Gastrocnemius medialis (tissue), 4 donors: ENCODE results near the gene PPP2R5E. TPM values are rescaled to one million over a fixed set of nuclear protein-coding genes. Genes with fewer than 3 reads are reported as not detected.

Experiments
- ATAC-seq, 2 donors: fragments of 150-250 bp; one replicate each; pipeline ENCODE4 v1.9.1; 2016
- DNase-seq, 2 donors: peaks; one replicate each; pipeline ENCODE4 v3.0.0-alpha.2; 2019
- H3K27ac ChIP-seq, 4 donors: fragments of 200-600 bp; sonication (generic); 1 replicate in 1 of 4; 2 replicates in 3 of 4; pipeline ENCODE4 v1.5.1; 2016 to 2018; ENCODE audit warnings: mild to moderate bottlenecking in 2 of 4, moderate library complexity in 1 of 4
- H3K27me3 ChIP-seq, 3 donors: fragments of 200-600 bp; sonication (generic) in 2 of 3; 1 replicate in 1 of 3; 2 replicates in 2 of 3; pipeline versions ENCODE4 v1.5.1 to v1.6.0; 2016 to 2019; ENCODE audit warnings: mild to moderate bottlenecking in 1 of 3, moderate library complexity in 1 of 3
- H3K36me3 ChIP-seq, 2 donors: fragments of 200-600 bp; sonication (generic) in 1 of 2; one replicate each; pipeline ENCODE4 v1.5.1; 2017 to 2018
- H3K4me1 ChIP-seq, 2 donors: fragments of 200-600 bp; sonication (generic) in 1 of 2; one replicate each; pipeline ENCODE4 v1.5.1; 2016 to 2017; ENCODE audit warnings: mild to moderate bottlenecking in 2 of 2
- H3K4me3 ChIP-seq, 4 donors: fragments of 200-600 bp; sonication (generic) in 3 of 4; 1 replicate in 1 of 4; 2 replicates in 3 of 4; pipeline ENCODE4 v1.5.1; 2016 to 2019; ENCODE audit warnings: mild to moderate bottlenecking in 2 of 4
- H3K9me3 ChIP-seq, 3 donors: fragments of 200-600 bp; sonication (generic) in 2 of 3; 1 replicate in 1 of 3; 2 replicates in 2 of 3; pipeline ENCODE4 v1.5.1; 2016 to 2019
- POLR2A ChIP-seq, 2 donors: fragments of 450-650 bp; IDR thresholded peaks; one replicate each; pipeline ENCODE4 v1.6.1; 2017; ENCODE audit warnings: antibody characterized with exemption in 2 of 2, mild to moderate bottlenecking in 2 of 2, moderate library complexity in 2 of 2
- in situ Hi-C, 4 donors: fragments of 200-750 bp; cut with MboI; loops; one replicate each; pipeline versions ENCODE4 v1.15.0 to v1.8.0; 2017; ENCODE audit warnings: low sequenced_read_pairs in 4 of 4
- intact Hi-C: fragments of 100-400 bp; cut with DNase I; formaldehyde crosslinking; loops from one replicate; pipeline ENCODE4 v1.15.1; 2023; ENCODE audit warnings: low total_unique reads
- total RNA-seq, 4 donors: library from RNA; depleted of rRNA; stranded (reverse); fragments of >200 nt; gene quantifications; one replicate each; pipeline versions ENCODE4 v1.1.0 to v1.2.3, GENCODE V29; 2016
- TF ChIP-seq, protein P1 (sequence below), 5 experiments: fragments of 450-650 bp in 3 of 5; fragments of 200-600 bp in 2 of 5; sonication (generic) in 2 of 5; IDR thresholded peaks in 4 of 5; conservative IDR thresholded peaks in 1 of 5; 1 replicate in 4 of 5; 2 replicates in 1 of 5; pipeline ENCODE4 v1.5.1; 2016 to 2019; ENCODE audit warnings: antibody characterized with exemption in 5 of 5, mild to moderate bottlenecking in 3 of 5, moderate library complexity in 3 of 5

PPP2R5E gene
- total RNA-seq, 4 donors from 2014 or later = 14.6 to 25.8 (median 22.3) TPM

DNA sequence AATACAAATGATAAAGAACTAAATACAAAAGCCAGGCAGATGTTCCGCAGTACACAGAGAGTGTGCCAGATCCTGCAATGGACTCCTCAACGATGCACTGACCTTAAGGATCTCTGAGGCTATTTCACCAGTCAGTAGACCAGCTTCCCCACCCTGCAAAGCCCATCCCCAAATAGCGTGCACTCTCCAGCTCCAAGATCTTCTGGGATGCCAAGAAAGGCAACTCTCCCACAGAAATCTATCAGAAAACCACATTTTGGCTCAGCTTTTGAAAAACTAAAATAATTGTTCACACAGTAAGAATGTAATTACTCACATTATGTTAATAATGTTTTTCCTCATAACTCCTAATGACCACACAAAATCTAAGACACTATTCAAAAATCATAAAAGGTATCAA lies 90.4 kb downstream of the PPP2R5E start:
- in situ Hi-C loops (no loop called here), intact Hi-C loops (no loop called here)
- Histone ChIP-seq H3K27me3 (no peaks in the 10 kb centered on the region), H3K4me3 (no peak overlapping the region), H3K27ac (no peak overlapping the region), H3K36me3 (no peaks in the 10 kb centered on the region), H3K9me3 (no peaks in the 10 kb centered on the region), H3K4me1 (peaks cover 17 to 19% of the 10 kb centered on the region in 2 donors)
- no peak for DNase-seq
- ATAC-seq = no peak
- TF ChIP-seq POLR2A (IDR thresholded peaks at IDR 0.05) = no peak
- TF ChIP-seq, protein P1, sequence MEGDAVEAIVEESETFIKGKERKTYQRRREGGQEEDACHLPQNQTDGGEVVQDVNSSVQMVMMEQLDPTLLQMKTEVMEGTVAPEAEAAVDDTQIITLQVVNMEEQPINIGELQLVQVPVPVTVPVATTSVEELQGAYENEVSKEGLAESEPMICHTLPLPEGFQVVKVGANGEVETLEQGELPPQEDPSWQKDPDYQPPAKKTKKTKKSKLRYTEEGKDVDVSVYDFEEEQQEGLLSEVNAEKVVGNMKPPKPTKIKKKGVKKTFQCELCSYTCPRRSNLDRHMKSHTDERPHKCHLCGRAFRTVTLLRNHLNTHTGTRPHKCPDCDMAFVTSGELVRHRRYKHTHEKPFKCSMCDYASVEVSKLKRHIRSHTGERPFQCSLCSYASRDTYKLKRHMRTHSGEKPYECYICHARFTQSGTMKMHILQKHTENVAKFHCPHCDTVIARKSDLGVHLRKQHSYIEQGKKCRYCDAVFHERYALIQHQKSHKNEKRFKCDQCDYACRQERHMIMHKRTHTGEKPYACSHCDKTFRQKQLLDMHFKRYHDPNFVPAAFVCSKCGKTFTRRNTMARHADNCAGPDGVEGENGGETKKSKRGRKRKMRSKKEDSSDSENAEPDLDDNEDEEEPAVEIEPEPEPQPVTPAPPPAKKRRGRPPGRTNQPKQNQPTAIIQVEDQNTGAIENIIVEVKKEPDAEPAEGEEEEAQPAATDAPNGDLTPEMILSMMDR (IDR thresholded peaks at IDR 0.05 in 4 of 5, conservative IDR thresholded peaks at IDR 0.05 in 1 of 5) = no peak

DNA sequence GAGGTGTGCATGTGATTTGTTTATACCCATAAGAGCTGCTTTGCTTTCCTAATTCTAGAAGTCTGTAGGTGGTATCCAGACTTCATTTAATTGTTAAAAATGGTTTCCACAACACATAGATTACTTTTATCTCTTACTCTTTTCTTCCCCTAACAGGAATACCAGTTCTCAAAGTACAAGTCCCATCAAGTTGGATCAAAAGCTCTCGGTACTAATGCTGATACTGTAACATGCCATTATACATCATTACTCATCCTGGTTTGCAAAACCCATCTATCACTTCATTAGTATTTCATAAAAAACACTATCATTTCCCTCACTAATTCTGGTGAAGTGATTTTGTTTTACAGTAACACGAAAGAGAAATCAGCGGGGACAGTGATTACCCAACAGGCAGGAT lies 94.3 kb downstream of the PPP2R5E start:
- TF ChIP-seq, protein P1 (IDR thresholded peaks at IDR 0.05 in 4 of 5, conservative IDR thresholded peaks at IDR 0.05 in 1 of 5) = no peak
- no peak for TF ChIP-seq POLR2A (IDR thresholded peaks at IDR 0.05)
- ATAC-seq (no peak), DNase-seq (no peak)
- H3K9me3 ChIP-seq = no peaks in the 10 kb centered on the region
- no peaks in the 10 kb centered on the region for H3K27me3 ChIP-seq
- H3K4me1 ChIP-seq = peaks cover 11 to 13% of the 10 kb centered on the region in 2 donors
- H3K4me3 ChIP-seq = no peak overlapping the region
- H3K36me3 ChIP-seq = no peaks in the 10 kb centered on the region
- in situ Hi-C loops = no loop called here
- intact Hi-C loops = no loop called here
- H3K27ac ChIP-seq = no peak overlapping the region

DNA sequence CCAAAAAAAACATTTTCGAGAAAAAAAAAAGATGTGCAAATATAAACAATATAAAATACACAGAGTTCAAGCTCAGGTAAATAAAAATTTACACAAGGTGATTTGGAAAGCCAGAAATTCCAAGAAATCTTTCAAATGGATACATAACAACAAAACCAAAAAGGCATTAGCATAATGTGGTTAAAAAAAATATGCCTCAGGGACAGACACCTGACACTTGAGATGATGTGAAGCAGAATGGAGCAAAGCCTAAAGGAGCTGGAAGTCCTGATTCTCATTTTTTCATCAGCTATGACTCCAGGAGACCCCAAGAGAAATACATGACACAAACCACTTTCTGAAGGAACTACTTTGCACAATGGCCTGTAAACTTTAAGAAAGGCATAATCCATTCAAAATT lies 98.6 kb downstream of the PPP2R5E start:
- no peaks in the 10 kb centered on the region for H3K36me3 ChIP-seq
- no peak for DNase-seq
- TF ChIP-seq, protein P1 (IDR thresholded peaks at IDR 0.05 in 4 of 5, conservative IDR thresholded peaks at IDR 0.05 in 1 of 5) = no peak
- H3K27me3 ChIP-seq = no peaks in the 10 kb centered on the region
- intact Hi-C loops (no loop called here), in situ Hi-C loops (no loop called here)
- no peak for ATAC-seq
- H3K27ac ChIP-seq = no peak overlapping the region
- no peak overlapping the region for H3K4me3 ChIP-seq
- no peaks in the 10 kb centered on the region for H3K9me3 ChIP-seq
- H3K4me1 ChIP-seq = peaks cover 10 to 12% of the 10 kb centered on the region in 2 donors

DNA sequence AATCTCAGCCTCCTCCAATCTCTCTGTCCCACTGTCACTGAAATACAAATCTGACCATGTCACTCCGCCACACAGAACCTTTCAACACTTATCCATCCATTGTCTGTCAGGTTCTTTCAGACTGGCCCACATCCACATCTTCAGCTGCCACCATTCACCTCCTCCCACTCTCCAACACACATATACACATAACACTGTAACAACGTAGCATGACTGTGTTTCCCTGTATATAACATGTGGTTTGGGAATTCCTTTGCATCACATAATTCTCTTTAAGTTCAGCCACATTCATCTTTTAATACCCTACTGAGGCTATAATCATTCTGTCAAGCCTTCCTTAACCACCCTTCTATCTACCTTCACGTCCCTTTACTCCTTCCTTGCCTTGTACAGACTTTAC lies 99.2 kb downstream of the PPP2R5E start:
- intact Hi-C loops (no loop called here), in situ Hi-C loops (no loop called here)
- DNase-seq (no peak), ATAC-seq (no peak)
- no peaks in the 10 kb centered on the region for H3K9me3 ChIP-seq
- H3K36me3 ChIP-seq = no peaks in the 10 kb centered on the region
- no peak overlapping the region for H3K27ac ChIP-seq
- TF ChIP-seq, protein P1 (IDR thresholded peaks at IDR 0.05 in 4 of 5, conservative IDR thresholded peaks at IDR 0.05 in 1 of 5) = no peak
- no peak for TF ChIP-seq POLR2A (IDR thresholded peaks at IDR 0.05)
- peaks cover 16 to 18% of the 10 kb centered on the region in 2 donors for H3K4me1 ChIP-seq
- H3K27me3 ChIP-seq = no peaks in the 10 kb centered on the region
- no peak overlapping the region for H3K4me3 ChIP-seq

DNA sequence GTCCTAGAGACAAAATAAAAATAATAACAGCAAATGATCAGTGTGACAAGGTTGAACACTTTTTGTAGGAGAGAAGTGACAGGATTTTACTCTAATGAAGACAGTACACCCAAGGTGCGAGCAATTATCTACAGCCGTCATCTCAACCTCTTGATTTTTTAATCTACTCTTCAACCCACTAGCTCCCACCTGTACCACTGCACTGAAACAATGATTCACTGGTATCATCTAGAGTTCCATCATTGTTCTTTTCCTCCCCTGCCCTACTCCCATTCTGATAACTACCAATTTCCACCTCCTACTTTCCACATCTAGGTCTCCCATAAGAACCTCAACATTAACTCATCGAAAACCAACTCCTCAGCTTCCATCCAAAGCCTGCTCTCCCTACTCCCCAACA lies 99.8 kb downstream of the PPP2R5E start:
- H3K9me3 ChIP-seq = no peaks in the 10 kb centered on the region
- no peaks in the 10 kb centered on the region for H3K27me3 ChIP-seq
- no peak overlapping the region for H3K27ac ChIP-seq
- H3K36me3 ChIP-seq = no peaks in the 10 kb centered on the region
- in situ Hi-C loops (no loop called here), intact Hi-C loops (no loop called here)
- no peak overlapping the region for H3K4me3 ChIP-seq
- TF ChIP-seq, protein P1 (IDR thresholded peaks at IDR 0.05 in 4 of 5, conservative IDR thresholded peaks at IDR 0.05 in 1 of 5) = no peak
- no peak for TF ChIP-seq POLR2A (IDR thresholded peaks at IDR 0.05)
- peaks cover 22 to 24% of the 10 kb centered on the region in 2 donors for H3K4me1 ChIP-seq
- ATAC-seq (no peak), DNase-seq (no peak)
